ENCODE results near the gene GPC4. TPM values are rescaled to one million over a fixed set of nuclear protein-coding genes. Genes with fewer than 3 reads are reported as not detected.
A peak's percentile ranks its signal among the peaks of the same experiment; 100 is the strongest.

GPC4 gene
- polyA plus RNA-seq, 4 donors = 1.3 to 15.3 (median 6.1) TPM

DNA sequence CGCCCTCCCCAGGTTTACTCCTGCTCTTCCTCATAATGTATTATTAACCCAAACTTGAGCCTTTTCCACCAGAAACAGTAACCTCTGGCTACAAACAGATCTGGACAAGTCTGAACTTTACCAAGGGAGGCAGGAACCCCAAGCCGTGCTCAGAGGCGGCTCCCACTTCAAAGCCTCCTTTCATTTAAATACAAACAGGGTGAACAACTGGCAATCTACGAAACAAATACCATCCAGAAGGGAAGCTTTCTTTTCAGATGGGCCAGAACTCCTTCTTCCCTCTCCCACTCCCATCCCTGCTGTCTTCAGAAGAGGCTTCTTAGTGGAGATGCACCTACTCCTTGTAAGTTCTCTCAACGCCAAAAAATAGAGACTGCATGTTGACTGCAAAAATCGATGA is 2.1 kb upstream of the GPC4 start:
- Histone ChIP-seq H3K4me3 (ENCODE audit: low read depth in 1 of 3, low read length in 3 of 3) (no peak overlapping the region), H3K27ac (ENCODE audit: low read depth in 1 of 3, low read length in 2 of 3) (no peak overlapping the region), H3K27me3 (ENCODE audit: control insufficient read depth in 3 of 3, insufficient read depth in 3 of 3, low read length in 3 of 3) (peaks cover 0 to 13% (median 2%) of the 10 kb centered on the region in 3 donors), H3K36me3 (ENCODE audit: control insufficient read depth in 3 of 3, insufficient read depth in 2 of 3, low read depth in 1 of 3, low read length in 3 of 3) (no peaks in the 10 kb centered on the region), H3K4me1 (ENCODE audit: control insufficient read depth in 3 of 3, insufficient read depth in 2 of 3, low read depth in 1 of 3, low read length in 2 of 3) (no peaks in the 10 kb centered on the region), H3K9me3 (ENCODE audit: control insufficient read depth in 2 of 2, insufficient read depth in 1 of 2, low read depth in 1 of 2, low read length in 1 of 2) (no peaks in the 10 kb centered on the region)
- WGBS, 3 donors = 63 to 75% (median 64%) methylated on average over 6 of the region's 6 CpGs
- FAIRE-seq (no peak), DNase-seq (no peak)

DNA sequence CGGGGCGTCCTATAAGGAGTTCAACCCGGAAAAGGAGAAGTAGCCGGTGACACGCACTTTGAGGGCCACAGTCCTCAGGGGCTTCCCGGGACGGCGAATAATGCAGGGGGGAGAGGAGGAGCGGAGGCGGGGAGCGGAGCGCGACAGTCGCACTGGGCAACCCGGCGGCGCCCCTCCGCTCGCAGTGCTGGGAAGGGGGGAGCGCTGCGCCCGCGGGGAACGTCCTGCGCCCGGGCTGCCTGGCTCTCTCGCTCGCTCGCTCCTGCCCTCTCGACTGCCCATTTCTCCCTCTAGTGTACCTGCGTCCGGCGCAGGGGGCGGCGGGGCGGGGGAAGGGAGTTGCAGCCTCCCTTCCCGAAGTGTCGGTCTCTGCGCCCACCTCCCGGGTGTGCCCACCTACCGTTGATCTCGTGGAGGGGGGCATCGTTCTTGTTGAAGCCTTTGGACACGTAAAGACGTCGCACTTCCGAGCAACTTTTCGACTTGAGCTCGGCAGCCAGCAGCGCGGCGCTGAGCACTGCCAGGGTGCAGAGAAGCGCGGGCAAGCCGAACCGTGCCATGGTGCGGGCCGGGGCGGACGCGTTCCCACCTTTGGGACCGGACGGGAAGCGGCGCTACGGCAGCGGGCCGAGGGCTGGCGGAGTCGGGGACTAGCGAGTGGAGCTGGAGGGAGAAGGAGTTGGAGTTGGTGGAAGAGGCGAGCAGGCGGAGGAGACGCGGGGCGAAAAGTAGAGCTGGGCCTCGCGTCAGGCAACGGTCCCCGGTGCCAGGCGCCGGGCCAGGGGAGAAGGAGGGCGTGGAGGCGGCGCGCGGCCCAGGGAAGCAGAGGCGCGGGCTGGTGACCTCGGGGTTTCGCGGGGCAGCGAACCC is 648 bp downstream of the GPC4 start:
- no peak for FAIRE-seq
- Histone ChIP-seq H3K36me3 (ENCODE audit: control insufficient read depth in 3 of 3, insufficient read depth in 2 of 3, low read depth in 1 of 3, low read length in 3 of 3) (no peaks in the 10 kb centered on the region), H3K9me3 (ENCODE audit: control insufficient read depth in 2 of 2, insufficient read depth in 1 of 2, low read depth in 1 of 2, low read length in 1 of 2) (no peaks in the 10 kb centered on the region), H3K4me1 (ENCODE audit: control insufficient read depth in 3 of 3, insufficient read depth in 2 of 3, low read depth in 1 of 3, low read length in 2 of 3) (no peaks in the 10 kb centered on the region), H3K27ac (ENCODE audit: low read depth in 1 of 3, low read length in 2 of 3) (peak overlapping the region in 1 of 3 donors; percentile 64), H3K27me3 (ENCODE audit: control insufficient read depth in 3 of 3, insufficient read depth in 3 of 3, low read length in 3 of 3) (peaks cover 0 to 13% (median 2%) of the 10 kb centered on the region in 3 donors), H3K4me3 (ENCODE audit: low read depth in 1 of 3, low read length in 3 of 3) (peak overlapping the region; percentile 49 to 67 (median 50))
- WGBS, 3 donors = 1 to 41% (median 24%) methylated on average over 32 to 90 of the region's 93 CpGs
- DNase-seq = peak in 1 of 2 donors; percentile 52

DNA sequence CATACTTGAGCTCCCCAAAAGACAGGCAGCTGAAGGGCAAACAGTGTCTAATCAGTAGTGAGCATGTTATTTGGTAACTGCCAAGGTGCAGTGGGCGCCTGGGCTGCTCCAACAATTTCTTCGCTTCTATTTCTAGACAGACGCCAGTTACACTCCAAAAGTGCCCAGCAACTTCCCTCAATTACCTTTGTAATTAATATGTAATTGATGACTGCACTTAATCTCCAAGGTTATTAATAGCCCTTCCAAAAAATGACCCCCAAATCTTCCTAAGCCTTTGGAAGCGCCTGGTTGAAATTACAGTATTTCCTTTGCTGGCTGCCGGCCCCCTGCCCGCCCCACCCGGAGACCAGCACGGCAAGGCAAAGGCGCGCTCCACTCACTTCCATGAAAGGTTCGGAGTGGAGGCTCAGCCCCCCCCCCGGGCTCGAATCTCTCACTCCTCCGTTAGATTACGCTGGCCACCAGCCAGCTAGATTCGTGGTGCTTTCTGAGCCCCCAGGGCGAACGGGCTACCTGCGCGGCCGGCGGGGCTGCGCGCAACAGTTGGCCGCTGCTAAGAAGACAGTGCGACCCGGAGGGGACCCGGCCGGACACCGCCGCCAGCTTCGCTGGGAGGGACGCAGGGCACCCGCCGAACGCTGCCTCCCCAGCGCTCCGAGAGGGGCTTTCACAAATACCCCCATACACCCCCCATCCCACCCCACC is 1.9 kb downstream of the GPC4 start:
- H3K4me3 ChIP-seq (ENCODE audit: low read depth in 1 of 3, low read length in 3 of 3) = peak overlapping the region; percentile 41 to 67 (median 49)
- peak in 1 of 2 donors; percentile 6 for DNase-seq
- WGBS, 3 donors = 4 to 48% (median 16%) methylated on average over 28 to 38 of the region's 38 CpGs
- H3K27me3 ChIP-seq (ENCODE audit: control insufficient read depth in 3 of 3, insufficient read depth in 3 of 3, low read length in 3 of 3) = peaks cover 0 to 13% (median 0%) of the 10 kb centered on the region in 3 donors
- no peaks in the 10 kb centered on the region for H3K36me3 ChIP-seq (ENCODE audit: control insufficient read depth in 3 of 3, insufficient read depth in 2 of 3, low read depth in 1 of 3, low read length in 3 of 3)
- H3K27ac ChIP-seq (ENCODE audit: low read depth in 1 of 3, low read length in 2 of 3) = no peak overlapping the region
- no peak for FAIRE-seq
- H3K4me1 ChIP-seq (ENCODE audit: control insufficient read depth in 3 of 3, insufficient read depth in 2 of 3, low read depth in 1 of 3, low read length in 2 of 3) = no peaks in the 10 kb centered on the region
- H3K9me3 ChIP-seq (ENCODE audit: control insufficient read depth in 2 of 2, insufficient read depth in 1 of 2, low read depth in 1 of 2, low read length in 1 of 2) = no peaks in the 10 kb centered on the region

DNA sequence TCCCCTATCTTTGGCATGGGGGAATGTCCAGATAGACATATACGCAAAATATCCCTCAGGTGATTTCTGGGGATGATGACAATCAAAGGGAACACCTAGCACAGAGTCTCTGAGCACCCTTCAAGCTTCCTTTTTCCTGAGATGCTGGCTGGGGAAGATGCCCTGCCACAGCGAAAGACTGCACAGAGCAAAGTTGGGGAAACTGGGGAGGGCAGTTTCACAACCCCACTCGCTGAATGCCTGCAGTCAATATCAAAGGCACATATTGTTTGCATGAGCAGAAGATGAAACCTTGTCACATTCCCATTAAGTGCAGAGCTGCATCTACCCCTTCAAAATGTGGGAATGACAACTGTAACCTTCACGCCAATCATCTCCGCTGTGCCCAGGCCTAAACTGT is 2.6 kb downstream of the GPC4 start:
- Histone ChIP-seq H3K27ac (ENCODE audit: low read depth in 1 of 3, low read length in 2 of 3) (peak overlapping the region in 1 of 3 donors; percentile 28), H3K4me3 (ENCODE audit: low read depth in 1 of 3, low read length in 3 of 3) (no peak overlapping the region), H3K4me1 (ENCODE audit: control insufficient read depth in 3 of 3, insufficient read depth in 2 of 3, low read depth in 1 of 3, low read length in 2 of 3) (no peaks in the 10 kb centered on the region), H3K9me3 (ENCODE audit: control insufficient read depth in 2 of 2, insufficient read depth in 1 of 2, low read depth in 1 of 2, low read length in 1 of 2) (no peaks in the 10 kb centered on the region), H3K27me3 (ENCODE audit: control insufficient read depth in 3 of 3, insufficient read depth in 3 of 3, low read length in 3 of 3) (peaks cover 0 to 13% (median 0%) of the 10 kb centered on the region in 3 donors), H3K36me3 (ENCODE audit: control insufficient read depth in 3 of 3, insufficient read depth in 2 of 3, low read depth in 1 of 3, low read length in 3 of 3) (no peaks in the 10 kb centered on the region)
- FAIRE-seq = no peak
- no peak for DNase-seq
- 62 to 68% (median 65%) methylated on average over 5 of the region's 5 CpGs for WGBS, 3 donors

DNA sequence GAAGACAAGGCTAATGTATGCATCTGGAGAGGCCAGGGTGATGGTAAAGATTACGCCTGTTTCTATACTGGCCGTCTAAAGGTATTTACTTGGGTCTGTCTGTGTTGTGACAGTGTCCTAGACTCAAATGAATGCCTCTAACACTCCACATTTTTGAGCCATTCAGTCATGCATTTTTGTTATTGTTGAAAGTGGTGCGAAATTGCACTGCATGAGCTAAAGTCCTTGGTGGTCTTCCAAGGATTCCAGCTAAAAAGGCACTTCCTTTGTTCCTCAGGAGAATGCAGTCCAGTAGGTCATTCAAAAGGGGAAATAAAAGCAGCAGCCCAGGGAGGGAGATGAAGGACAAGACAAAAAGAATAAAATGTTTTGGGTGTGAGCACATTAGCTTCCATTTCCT is 3.0 kb downstream of the GPC4 start:
- no peak for DNase-seq
- Histone ChIP-seq H3K4me3 (ENCODE audit: low read depth in 1 of 3, low read length in 3 of 3) (no peak overlapping the region), H3K36me3 (ENCODE audit: control insufficient read depth in 3 of 3, insufficient read depth in 2 of 3, low read depth in 1 of 3, low read length in 3 of 3) (no peaks in the 10 kb centered on the region), H3K9me3 (ENCODE audit: control insufficient read depth in 2 of 2, insufficient read depth in 1 of 2, low read depth in 1 of 2, low read length in 1 of 2) (no peaks in the 10 kb centered on the region), H3K27ac (ENCODE audit: low read depth in 1 of 3, low read length in 2 of 3) (peak overlapping the region in 1 of 3 donors; percentile 28), H3K27me3 (ENCODE audit: control insufficient read depth in 3 of 3, insufficient read depth in 3 of 3, low read length in 3 of 3) (peaks cover 0 to 13% (median 0%) of the 10 kb centered on the region in 3 donors), H3K4me1 (ENCODE audit: control insufficient read depth in 3 of 3, insufficient read depth in 2 of 3, low read depth in 1 of 3, low read length in 2 of 3) (no peaks in the 10 kb centered on the region)
- WGBS, 3 donors = 57 to 70% (median 62%) methylated on average over 3 of the region's 3 CpGs
- FAIRE-seq = no peak

DNA sequence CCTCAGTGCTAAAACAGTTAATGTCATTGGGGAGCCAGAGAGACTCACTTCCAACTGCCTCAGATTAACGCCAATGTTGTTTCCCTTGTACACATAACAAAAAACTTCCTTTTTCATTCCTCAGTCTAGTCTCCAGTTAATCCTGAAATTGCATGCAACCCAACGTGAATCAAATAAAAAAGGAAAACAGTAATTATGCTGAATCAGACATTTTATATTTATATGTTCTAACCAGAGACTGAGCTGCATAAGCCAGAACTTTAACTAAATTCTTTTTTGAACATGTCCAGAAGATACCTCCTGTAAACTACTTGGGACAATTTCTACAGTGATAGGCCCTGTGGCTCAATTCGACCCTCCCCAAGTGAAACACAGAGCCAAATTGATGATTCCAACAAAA is 4.7 kb downstream of the GPC4 start:
- no peaks in the 10 kb centered on the region for H3K36me3 ChIP-seq (ENCODE audit: control insufficient read depth in 3 of 3, insufficient read depth in 2 of 3, low read depth in 1 of 3, low read length in 3 of 3)
- FAIRE-seq (no peak), DNase-seq (no peak)
- no peak overlapping the region for H3K27ac ChIP-seq (ENCODE audit: low read depth in 1 of 3, low read length in 2 of 3)
- H3K9me3 ChIP-seq (ENCODE audit: control insufficient read depth in 2 of 2, insufficient read depth in 1 of 2, low read depth in 1 of 2, low read length in 1 of 2) = no peaks in the 10 kb centered on the region
- no peaks in the 10 kb centered on the region for H3K4me1 ChIP-seq (ENCODE audit: control insufficient read depth in 3 of 3, insufficient read depth in 2 of 3, low read depth in 1 of 3, low read length in 2 of 3)
- WGBS, 3 donors = 42 to 63% (median 58%) methylated on average over 3 of the region's 3 CpGs
- peaks cover 0 to 3% (median 0%) of the 10 kb centered on the region in 3 donors for H3K27me3 ChIP-seq (ENCODE audit: control insufficient read depth in 3 of 3, insufficient read depth in 3 of 3, low read length in 3 of 3)
- H3K4me3 ChIP-seq (ENCODE audit: low read depth in 1 of 3, low read length in 3 of 3) = no peak overlapping the region

DNA sequence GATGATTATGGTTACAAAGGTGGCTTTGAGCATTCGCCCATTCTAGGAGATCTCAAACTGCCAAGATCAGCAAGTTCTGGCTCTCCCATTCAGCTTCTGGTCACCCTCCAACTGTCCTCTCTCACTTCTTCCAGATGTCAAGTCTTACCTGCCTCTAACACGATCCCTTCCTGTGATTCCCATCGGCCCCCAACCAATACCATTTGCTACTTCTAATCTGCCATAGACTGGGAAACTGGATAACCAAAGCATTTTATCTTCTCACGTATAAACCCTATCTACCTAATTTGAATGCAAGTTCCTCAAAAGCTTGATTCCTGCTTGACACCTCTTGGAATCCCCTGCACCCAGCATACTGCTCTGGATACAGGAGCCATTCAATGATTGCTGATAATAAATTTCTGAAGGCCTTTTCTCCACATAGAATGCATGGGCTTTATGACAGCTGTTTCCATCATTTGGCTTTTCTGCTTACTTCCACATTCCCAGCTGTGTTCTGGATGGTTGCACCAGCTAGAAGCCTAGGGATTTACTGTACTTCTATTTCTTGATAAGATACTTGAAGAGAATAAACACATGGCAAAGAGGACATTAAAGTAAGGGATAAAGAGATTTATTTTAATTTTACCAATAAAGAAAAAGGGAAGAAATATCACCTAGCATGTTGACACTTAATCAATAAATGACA is 9.6 kb downstream of the GPC4 start:
- Histone ChIP-seq H3K4me1 (ENCODE audit: control insufficient read depth in 3 of 3, insufficient read depth in 2 of 3, low read depth in 1 of 3, low read length in 2 of 3) (peaks cover 0 to 3% (median 0%) of the 10 kb centered on the region in 3 donors), H3K4me3 (ENCODE audit: low read depth in 1 of 3, low read length in 3 of 3) (no peak overlapping the region), H3K9me3 (ENCODE audit: control insufficient read depth in 2 of 2, insufficient read depth in 1 of 2, low read depth in 1 of 2, low read length in 1 of 2) (no peaks in the 10 kb centered on the region), H3K27ac (ENCODE audit: low read depth in 1 of 3, low read length in 2 of 3) (no peak overlapping the region), H3K36me3 (ENCODE audit: control insufficient read depth in 3 of 3, insufficient read depth in 2 of 3, low read depth in 1 of 3, low read length in 3 of 3) (no peaks in the 10 kb centered on the region), H3K27me3 (ENCODE audit: control insufficient read depth in 3 of 3, insufficient read depth in 3 of 3, low read length in 3 of 3) (no peaks in the 10 kb centered on the region)
- DNase-seq = no peak
- no peak for FAIRE-seq
- 80 to 92% (median 88%) methylated on average over 4 of the region's 4 CpGs for WGBS, 3 donors

DNA sequence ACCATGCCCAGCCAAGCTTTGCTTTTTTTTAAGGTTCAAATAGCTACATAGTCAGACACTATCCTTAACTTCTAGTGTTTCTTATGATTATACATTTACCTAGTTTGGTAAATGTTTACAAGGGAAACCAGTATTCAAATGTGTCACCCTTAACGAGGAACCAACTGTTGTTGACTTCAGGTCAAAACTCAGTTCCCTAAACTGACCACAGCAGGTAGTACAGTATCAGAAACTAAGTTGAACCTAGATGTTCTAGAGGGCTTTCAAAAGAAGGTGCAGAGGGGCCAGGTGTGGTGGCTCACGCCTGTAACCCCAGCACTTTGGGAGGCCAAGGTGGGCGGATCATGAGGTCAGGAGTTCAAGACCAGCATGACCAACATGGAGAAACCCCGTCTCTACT is 11.3 kb downstream of the GPC4 start:
- Histone ChIP-seq H3K4me1 (ENCODE audit: control insufficient read depth in 3 of 3, insufficient read depth in 2 of 3, low read depth in 1 of 3, low read length in 2 of 3) (peaks cover 0 to 3% (median 0%) of the 10 kb centered on the region in 3 donors), H3K27ac (ENCODE audit: low read depth in 1 of 3, low read length in 2 of 3) (no peak overlapping the region), H3K4me3 (ENCODE audit: low read depth in 1 of 3, low read length in 3 of 3) (no peak overlapping the region), H3K36me3 (ENCODE audit: control insufficient read depth in 3 of 3, insufficient read depth in 2 of 3, low read depth in 1 of 3, low read length in 3 of 3) (no peaks in the 10 kb centered on the region), H3K27me3 (ENCODE audit: control insufficient read depth in 3 of 3, insufficient read depth in 3 of 3, low read length in 3 of 3) (no peaks in the 10 kb centered on the region), H3K9me3 (ENCODE audit: control insufficient read depth in 2 of 2, insufficient read depth in 1 of 2, low read depth in 1 of 2, low read length in 1 of 2) (no peaks in the 10 kb centered on the region)
- DNase-seq (no peak), FAIRE-seq (no peak)
- WGBS, 3 donors = 87 to 92% (median 89%) methylated on average over 4 of the region's 4 CpGs

All from small intestine (tissue), 7 donors.